ENCODE results near the gene MARK3. TPM values are rescaled to one million over a fixed set of nuclear protein-coding genes. Genes with fewer than 3 reads are reported as not detected.

The MARK3 gene
- total and polyA plus RNA-seq, 2 experiments from 2014 or later: 72.9 to 88.3 TPM

DNA sequence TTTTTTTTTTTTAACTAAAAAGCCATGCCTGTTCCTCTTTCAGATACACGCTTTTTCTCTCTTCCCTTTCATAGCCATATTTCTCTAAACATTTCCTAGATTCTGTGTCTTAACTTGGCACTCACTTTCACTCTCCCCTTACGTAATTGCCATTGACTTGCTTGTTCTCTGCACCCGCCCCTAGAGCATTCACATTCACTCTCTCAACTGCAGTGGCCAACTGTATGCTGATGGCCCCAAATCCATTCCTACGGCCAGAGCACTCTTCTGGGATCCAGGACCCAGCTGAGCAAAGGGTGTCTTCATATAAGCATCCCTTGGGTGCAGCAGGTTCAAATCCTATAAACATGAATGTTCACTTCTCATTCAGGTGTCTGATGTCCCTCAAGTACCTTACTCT, 77.9 kb downstream of the MARK3 start:
- TF ChIP-seq, protein P1, sequence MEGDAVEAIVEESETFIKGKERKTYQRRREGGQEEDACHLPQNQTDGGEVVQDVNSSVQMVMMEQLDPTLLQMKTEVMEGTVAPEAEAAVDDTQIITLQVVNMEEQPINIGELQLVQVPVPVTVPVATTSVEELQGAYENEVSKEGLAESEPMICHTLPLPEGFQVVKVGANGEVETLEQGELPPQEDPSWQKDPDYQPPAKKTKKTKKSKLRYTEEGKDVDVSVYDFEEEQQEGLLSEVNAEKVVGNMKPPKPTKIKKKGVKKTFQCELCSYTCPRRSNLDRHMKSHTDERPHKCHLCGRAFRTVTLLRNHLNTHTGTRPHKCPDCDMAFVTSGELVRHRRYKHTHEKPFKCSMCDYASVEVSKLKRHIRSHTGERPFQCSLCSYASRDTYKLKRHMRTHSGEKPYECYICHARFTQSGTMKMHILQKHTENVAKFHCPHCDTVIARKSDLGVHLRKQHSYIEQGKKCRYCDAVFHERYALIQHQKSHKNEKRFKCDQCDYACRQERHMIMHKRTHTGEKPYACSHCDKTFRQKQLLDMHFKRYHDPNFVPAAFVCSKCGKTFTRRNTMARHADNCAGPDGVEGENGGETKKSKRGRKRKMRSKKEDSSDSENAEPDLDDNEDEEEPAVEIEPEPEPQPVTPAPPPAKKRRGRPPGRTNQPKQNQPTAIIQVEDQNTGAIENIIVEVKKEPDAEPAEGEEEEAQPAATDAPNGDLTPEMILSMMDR (IDR thresholded peaks at IDR 0.05; ENCODE audit: low read depth, low read length): no peak
- DNase-seq (ENCODE audit: low read depth in 1 of 2, low spot score in 1 of 2): no peak
- no peak overlapping the region for H3K27ac ChIP-seq
- H3K4me3 ChIP-seq: no peak overlapping the region
- H3K4me1 ChIP-seq (ENCODE audit: low read depth): no peaks in the 10 kb centered on the region
- H3K36me3 ChIP-seq: peaks cover 39% of the 10 kb centered on the region
- no peaks in the 10 kb centered on the region for H3K9me3 ChIP-seq (ENCODE audit: low read depth)
- H3K27me3 ChIP-seq: no peaks in the 10 kb centered on the region

DNA sequence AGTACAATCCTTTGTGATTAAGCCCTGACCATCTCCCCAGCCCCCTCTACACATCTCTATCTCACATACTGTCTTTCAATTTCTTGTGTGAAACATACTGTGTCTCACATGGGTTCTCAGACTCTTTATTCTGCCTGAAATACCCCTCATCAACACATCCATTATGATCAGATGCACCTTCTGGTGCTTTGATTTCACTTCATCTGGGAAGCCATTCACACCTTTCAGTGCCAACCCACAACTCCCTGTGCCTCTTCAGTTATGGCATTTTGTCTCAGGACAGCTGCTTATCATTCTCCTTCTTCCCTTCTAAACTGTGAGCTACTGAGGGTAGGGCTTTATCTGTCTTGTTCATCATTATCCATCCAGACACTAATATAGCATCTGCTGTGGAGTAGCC, 78.6 kb downstream of the MARK3 start:
- Histone ChIP-seq H3K36me3 (peaks cover 39% of the 10 kb centered on the region), H3K9me3 (ENCODE audit: low read depth) (no peaks in the 10 kb centered on the region), H3K4me1 (ENCODE audit: low read depth) (no peaks in the 10 kb centered on the region), H3K4me3 (no peak overlapping the region), H3K27me3 (no peaks in the 10 kb centered on the region), H3K27ac (no peak overlapping the region)
- no peak for DNase-seq (ENCODE audit: low read depth in 1 of 2, low spot score in 1 of 2)
- TF ChIP-seq, protein P1 (IDR thresholded peaks at IDR 0.05; ENCODE audit: low read depth, low read length): no peak

DNA sequence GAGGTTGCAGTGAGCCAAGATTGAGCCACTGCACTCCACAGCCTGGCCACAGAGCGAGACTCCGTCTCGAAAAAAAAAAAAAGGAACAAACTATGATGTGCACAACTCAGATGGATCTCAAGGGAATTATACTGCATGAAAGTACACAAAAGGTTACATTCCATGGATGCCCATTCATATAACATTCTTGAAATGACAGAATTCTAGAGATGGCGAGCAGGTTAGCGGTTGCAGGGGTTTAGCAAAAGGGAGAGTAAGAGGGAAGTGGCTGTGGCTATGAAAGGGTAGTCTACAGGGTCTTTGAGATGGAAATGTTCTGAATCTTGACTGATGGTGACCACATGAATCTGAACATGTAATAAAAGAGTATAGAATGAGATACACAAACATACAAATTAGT, 87.7 kb downstream of the MARK3 start:
- Histone ChIP-seq H3K9me3 (ENCODE audit: low read depth) (no peaks in the 10 kb centered on the region), H3K27me3 (no peaks in the 10 kb centered on the region), H3K36me3 (peaks cover 54% of the 10 kb centered on the region), H3K4me3 (no peak overlapping the region), H3K27ac (no peak overlapping the region), H3K4me1 (ENCODE audit: low read depth) (no peaks in the 10 kb centered on the region)
- DNase-seq (ENCODE audit: low read depth in 1 of 2, low spot score in 1 of 2): no peak
- TF ChIP-seq, protein P1 (IDR thresholded peaks at IDR 0.05; ENCODE audit: low read depth, low read length): no peak

DNA sequence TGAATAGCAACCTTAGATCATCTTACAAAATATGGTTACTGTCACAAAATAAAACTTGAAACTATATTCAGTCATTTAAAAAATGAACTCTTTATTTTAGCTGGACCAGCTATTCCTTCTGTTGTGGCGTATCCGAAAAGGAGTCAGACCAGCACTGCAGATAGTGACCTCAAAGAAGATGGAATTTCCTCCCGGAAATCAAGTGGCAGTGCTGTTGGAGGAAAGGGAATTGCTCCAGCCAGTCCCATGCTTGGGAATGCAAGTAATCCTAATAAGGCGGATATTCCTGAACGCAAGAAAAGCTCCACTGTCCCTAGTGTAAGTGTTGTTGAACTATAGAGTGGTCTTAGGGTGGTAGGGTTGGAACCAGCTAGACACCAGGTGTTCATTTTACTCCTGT, 89.7 kb downstream of the MARK3 start:
- peaks cover 54% of the 10 kb centered on the region for H3K36me3 ChIP-seq

DNA sequence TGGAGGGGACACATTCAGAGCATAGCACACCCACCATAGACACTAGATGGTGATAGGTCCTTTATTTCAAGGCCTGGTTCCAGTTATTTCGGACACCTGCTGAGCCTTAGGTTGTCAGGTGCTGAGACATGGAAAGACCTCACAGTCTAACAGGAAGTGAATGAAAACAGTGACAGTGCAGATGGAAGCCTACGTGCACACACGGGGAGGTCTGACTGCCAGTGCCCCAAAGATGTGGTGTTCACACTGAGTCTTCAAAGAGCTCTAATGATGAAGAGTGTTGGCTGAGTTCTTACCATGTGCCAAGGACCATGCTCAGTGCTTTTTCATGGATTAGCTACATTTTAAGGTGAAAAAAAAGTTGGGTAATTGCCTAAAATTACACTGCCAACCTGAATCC, 90.8 kb downstream of the MARK3 start:
- TF ChIP-seq, protein P1 (IDR thresholded peaks at IDR 0.05; ENCODE audit: low read depth, low read length): no peak
- no peak for DNase-seq (ENCODE audit: low read depth in 1 of 2, low spot score in 1 of 2)
- no peak overlapping the region for H3K4me3 ChIP-seq
- H3K9me3 ChIP-seq (ENCODE audit: low read depth): no peaks in the 10 kb centered on the region
- no peak overlapping the region for H3K27ac ChIP-seq
- H3K4me1 ChIP-seq (ENCODE audit: low read depth): no peaks in the 10 kb centered on the region
- H3K27me3 ChIP-seq: no peaks in the 10 kb centered on the region
- peaks cover 56% of the 10 kb centered on the region for H3K36me3 ChIP-seq

More for the DNA sequence above, 89.7 kb downstream of the MARK3 start:
- Histone ChIP-seq H3K9me3 (ENCODE audit: low read depth) (no peaks in the 10 kb centered on the region), H3K27ac (no peak overlapping the region), H3K27me3 (no peaks in the 10 kb centered on the region), H3K4me3 (no peak overlapping the region), H3K4me1 (ENCODE audit: low read depth) (no peaks in the 10 kb centered on the region)
- no peak for DNase-seq (ENCODE audit: low read depth in 1 of 2, low spot score in 1 of 2)
- TF ChIP-seq, protein P1 (IDR thresholded peaks at IDR 0.05; ENCODE audit: low read depth, low read length): no peak

DNA sequence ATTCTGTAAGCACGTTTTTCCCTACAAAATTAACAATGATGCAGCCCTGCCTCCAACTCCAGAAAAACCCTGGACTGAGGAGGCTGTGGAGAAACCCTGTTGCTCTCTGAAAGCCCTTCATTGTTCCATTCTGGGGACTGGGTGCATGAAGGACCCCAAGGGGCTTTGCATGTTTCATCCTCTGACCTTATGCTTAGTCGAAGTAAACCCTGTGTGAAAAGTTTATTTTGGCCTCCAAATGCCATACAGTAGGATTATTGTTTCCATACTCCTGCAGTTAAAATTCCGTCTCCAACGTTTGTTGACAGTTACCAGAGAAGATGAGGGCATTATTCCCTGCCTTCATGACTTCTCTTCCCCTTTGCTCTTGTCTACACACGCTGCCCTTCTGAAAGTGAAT, 91.4 kb downstream of the MARK3 start:
- H3K27me3 ChIP-seq: no peaks in the 10 kb centered on the region
- H3K4me3 ChIP-seq: no peak overlapping the region
- H3K9me3 ChIP-seq (ENCODE audit: low read depth): no peaks in the 10 kb centered on the region
- no peaks in the 10 kb centered on the region for H3K4me1 ChIP-seq (ENCODE audit: low read depth)
- DNase-seq (ENCODE audit: low read depth in 1 of 2, low spot score in 1 of 2): no peak
- peaks cover 54% of the 10 kb centered on the region for H3K36me3 ChIP-seq
- H3K27ac ChIP-seq: no peak overlapping the region
- TF ChIP-seq, protein P1 (IDR thresholded peaks at IDR 0.05; ENCODE audit: low read depth, low read length): no peak

Measured in cardiac muscle cell (in vitro differentiated cells and primary cell).